Endothelial cell (in vitro differentiated cells): ENCODE measurements around the gene PRRT4. TPM values are rescaled to one million over a fixed set of nuclear protein-coding genes. Genes with fewer than 3 reads are reported as not detected.

Source experiments
- DNase-seq: peaks from one replicate; pipeline ENCODE4 v3.0.0; 2021; ENCODE audit warnings: low spot score
- H3K27ac Mint-ChIP-seq: one replicate; pipeline ENCODE4 v1.8.0; 2021; ENCODE audit warnings: mixed read lengths, inconsistent platforms; ENCODE audit not compliant: unreplicated experiment
- H3K27me3 Mint-ChIP-seq: one replicate; pipeline ENCODE4 v1.8.0; 2021; ENCODE audit warnings: mild to moderate bottlenecking, moderate library complexity, mixed read lengths, inconsistent platforms; ENCODE audit not compliant: unreplicated experiment
- H3K36me3 Mint-ChIP-seq: one replicate; pipeline ENCODE4 v1.8.0; 2021; ENCODE audit warnings: mild to moderate bottlenecking, low read depth, mixed read lengths, inconsistent platforms; ENCODE audit not compliant: unreplicated experiment
- H3K4me1 Mint-ChIP-seq: one replicate; pipeline ENCODE4 v1.8.0; 2021; ENCODE audit warnings: mild to moderate bottlenecking, mixed read lengths, inconsistent platforms; ENCODE audit not compliant: unreplicated experiment
- H3K4me3 Mint-ChIP-seq: one replicate; pipeline ENCODE4 v1.8.0; 2021; ENCODE audit warnings: mild to moderate bottlenecking, mixed read lengths, inconsistent platforms; ENCODE audit not compliant: unreplicated experiment
- H3K9me3 Mint-ChIP-seq: one replicate; pipeline ENCODE4 v1.8.0; 2021; ENCODE audit warnings: mixed read lengths, inconsistent platforms; ENCODE audit not compliant: unreplicated experiment
- CTCF ChIP-seq: fragments of 200-600 bp; sonication (generic); IDR thresholded peaks from one replicate; pipeline ENCODE4 v1.5.0; 2021; ENCODE audit warnings: antibody characterized with exemption; ENCODE audit not compliant: unreplicated experiment
- total RNA-seq: library from RNA; stranded (reverse); fragmentation: NEBNext Ultra II Directional; extraction: Animal tissue kit (Norgen Biotek cat#: 25700); gene quantifications from one replicate; pipeline ENCODE4 v1.2.1, GENCODE V29; 2021; ENCODE audit not compliant: unreplicated experiment

PRRT4 gene
- total RNA-seq, 1 donor from 2014 or later: 10.8 TPM

GRCh38 chr7:128353610-128354009 is 7.9 kb downstream of the PRRT4 start:
- H3K27me3 Mint-ChIP-seq: peaks cover 33% of the 10 kb centered on the region

GRCh38 chr7:128353189-128353588 is 8.3 kb downstream of the PRRT4 start:
- no peak for DNase-seq
- Mint-ChIP-seq H3K9me3 (no peaks in the 10 kb centered on the region), H3K27ac (peak overlapping the region; percentile 43), H3K36me3 (peaks cover 14% of the 10 kb centered on the region), H3K4me3 (peak overlapping the region; percentile 75), H3K4me1 (peaks cover 25% of the 10 kb centered on the region), H3K27me3 (peaks cover 34% of the 10 kb centered on the region)
- TF ChIP-seq CTCF: no peak

More at GRCh38 chr7:128353610-128354009, 7.9 kb downstream of the PRRT4 start:
- Mint-ChIP-seq H3K4me1 (peaks cover 28% of the 10 kb centered on the region), H3K4me3 (peak overlapping the region; percentile 75), H3K9me3 (no peaks in the 10 kb centered on the region), H3K27ac (peak overlapping the region; percentile 43), H3K36me3 (peaks cover 12% of the 10 kb centered on the region)
- no peak for TF ChIP-seq CTCF
- no peak for DNase-seq

GRCh38 chr7:128352636-128353035 is 8.9 kb downstream of the PRRT4 start:
- Mint-ChIP-seq H3K4me3 (peak overlapping the region; percentile 75), H3K27me3 (peaks cover 34% of the 10 kb centered on the region), H3K4me1 (peaks cover 19% of the 10 kb centered on the region), H3K9me3 (no peaks in the 10 kb centered on the region), H3K27ac (no peak overlapping the region), H3K36me3 (peaks cover 14% of the 10 kb centered on the region)
- TF ChIP-seq CTCF: no peak
- DNase-seq: no peak

DNA sequence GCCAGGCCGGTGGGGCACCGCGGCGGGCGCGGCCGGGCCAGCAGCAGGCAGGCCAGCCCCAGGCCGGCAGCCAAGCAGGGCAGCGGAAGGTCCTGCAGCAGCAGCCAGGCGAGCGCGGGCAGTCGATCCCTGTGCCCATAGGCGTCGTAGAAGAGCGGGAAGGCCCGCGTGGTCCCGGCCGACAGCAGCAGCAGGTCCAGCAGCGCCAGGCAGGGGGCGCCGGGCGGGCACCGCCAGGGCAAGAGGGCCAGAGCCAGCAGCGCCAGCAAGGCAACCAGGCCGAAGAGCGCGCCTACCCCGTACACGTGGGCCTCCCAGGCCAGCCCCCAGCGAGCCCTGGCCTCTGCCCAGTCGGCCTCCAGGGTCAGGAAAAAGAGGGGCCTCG is 9.3 kb downstream of the PRRT4 start:
- no peak overlapping the region for H3K4me3 Mint-ChIP-seq
- no peak overlapping the region for H3K27ac Mint-ChIP-seq
- no peaks in the 10 kb centered on the region for H3K9me3 Mint-ChIP-seq
- peak; percentile 62 for TF ChIP-seq CTCF
- H3K36me3 Mint-ChIP-seq: peaks cover 14% of the 10 kb centered on the region
- peaks cover 18% of the 10 kb centered on the region for H3K4me1 Mint-ChIP-seq
- peak; percentile 82 for DNase-seq
- H3K27me3 Mint-ChIP-seq: peaks cover 34% of the 10 kb centered on the region

- TF ChIP-seq CTCF: no peak
- H3K9me3 Mint-ChIP-seq: no peaks in the 10 kb centered on the region
- DNase-seq: no peak
- peaks cover 34% of the 10 kb centered on the region for H3K27me3 Mint-ChIP-seq
- H3K27ac Mint-ChIP-seq: no peak overlapping the region
- H3K4me1 Mint-ChIP-seq: peaks cover 18% of the 10 kb centered on the region
- peaks cover 14% of the 10 kb centered on the region for H3K36me3 Mint-ChIP-seq
- no peak overlapping the region for H3K4me3 Mint-ChIP-seq
Measured at GRCh38 chr7:128351296-128352152, 10.0 kb downstream of the PRRT4 start.
